GM23248 (cell line): ENCODE data around the gene NID2. TPM values are rescaled to one million over a fixed set of nuclear protein-coding genes. Genes with fewer than 3 reads are reported as not detected.

Experiments
- DNase-seq: peaks from one replicate; pipeline ENCODE4 v3.0.0-alpha.2; 2015
- H2AFZ ChIP-seq: fragments of 200-600 bp; sonication (generic); 2 replicates; pipeline ENCODE4 v1.6.1; 2016; ENCODE audit warnings: antibody characterized with exemption
- H3F3A ChIP-seq: fragments of 200-600 bp; sonication (generic); 2 replicates; pipeline ENCODE4 v1.6.1; 2016; ENCODE audit warnings: mild to moderate bottlenecking, antibody characterized with exemption, mixed run types; ENCODE audit not compliant: insufficient read depth
- H3K27ac ChIP-seq: fragments of 200-600 bp; sonication (generic); 2 replicates; pipeline ENCODE4 v1.5.1; 2016; ENCODE audit warnings: mild to moderate bottlenecking
- H3K27me3 ChIP-seq: fragments of 200-600 bp; sonication (generic); replicated peaks from 2 replicates; pipeline ENCODE4 v1.6.1; 2016; ENCODE audit warnings: mild to moderate bottlenecking; ENCODE audit not compliant: insufficient read depth
- H3K36me3 ChIP-seq: fragments of 200-600 bp; sonication (generic); 2 replicates; pipeline ENCODE4 v1.6.1; 2016; ENCODE audit warnings: low read depth, mild to moderate bottlenecking
- H3K4me1 ChIP-seq: fragments of 200-600 bp; sonication (generic); 2 replicates; pipeline ENCODE4 v1.6.1; 2016; ENCODE audit warnings: mild to moderate bottlenecking; ENCODE audit not compliant: insufficient read depth
- H3K4me2 ChIP-seq: fragments of 200-600 bp; sonication (generic); one replicate; pipeline ENCODE4 v1.6.1; 2016; ENCODE audit warnings: mild to moderate bottlenecking; ENCODE audit not compliant: unreplicated experiment
- H3K4me3 ChIP-seq: fragments of 200-600 bp; sonication (generic); 2 replicates; pipeline ENCODE4 v1.5.1; 2016; ENCODE audit warnings: mild to moderate bottlenecking
- H3K79me2 ChIP-seq: fragments of 200-600 bp; sonication (generic); 2 replicates; pipeline ENCODE4 v1.6.1; 2016; ENCODE audit warnings: mild to moderate bottlenecking; ENCODE audit not compliant: insufficient read depth
- H3K9ac ChIP-seq: fragments of 200-600 bp; sonication (generic); 2 replicates; pipeline ENCODE4 v1.6.1; 2016; ENCODE audit warnings: mild to moderate bottlenecking
- H3K9me2 ChIP-seq: fragments of 200-600 bp; sonication (generic); 2 replicates; pipeline ENCODE4 v1.6.1; 2016; ENCODE audit warnings: mixed run types, mild to moderate bottlenecking, moderate library complexity; ENCODE audit not compliant: insufficient read depth
- H3K9me3 ChIP-seq: fragments of 200-600 bp; sonication (generic); one replicate; pipeline ENCODE4 v1.6.1; 2017; ENCODE audit warnings: low read depth
- H4K20me1 ChIP-seq: fragments of 200-600 bp; sonication (generic); 2 replicates; pipeline ENCODE4 v1.6.0; 2016; ENCODE audit not compliant: insufficient read depth
- EZH2 ChIP-seq: fragments of 200-600 bp; sonication (generic); IDR thresholded peaks from 2 replicates; pipeline ENCODE4 v1.6.1; 2018; ENCODE audit warnings: antibody characterized with exemption, mild to moderate bottlenecking; ENCODE audit not compliant: insufficient read depth, poor library complexity, severe bottlenecking
- EZH2phosphoT487 ChIP-seq: fragments of 200-600 bp; sonication (generic); IDR thresholded peaks from 2 replicates; pipeline ENCODE4 v1.6.1; 2018; ENCODE audit warnings: antibody characterized with exemption, moderate library complexity, mild to moderate bottlenecking, low read depth; ENCODE audit not compliant: insufficient read depth
- WGBS, 2 experiments: methylation state at CpG; one replicate each; pipeline ENCODE4 v1.1.6; 2015 to 2017; ENCODE audit warnings: low lambda C conversion rate in 2 of 2, low coverage in 1 of 2; ENCODE audit errors: missing lambda C conversion rate in 2 of 2; 5-methylcytosine and 5-hydroxymethylcytosine counted together
- in situ Hi-C: fragments of 300-500 bp; cut with MboI; formaldehyde crosslinking; loops from 2 replicates; pipeline ENCODE4 v1.15.0; 2020
- polyA plus RNA-seq: library from polyadenylated mRNA; unstranded; fragments of >200 nt; fragmentation: Nextera tagmentation; extraction: Ambion mirVana; gene quantifications from 2 replicates; pipeline ENCODE4 v1.2.1, GENCODE V29; 2016
- total RNA-seq: library from RNA; depleted of rRNA; stranded (reverse); fragments of >200 nt; shearing (Covaris generic); gene quantifications from 2 replicates; pipeline ENCODE4 v1.2.3, GENCODE V29; 2014

Gene NID2
- total and polyA plus RNA-seq, 2 experiments from 2014 or later: 39.8 to 59.8 TPM

- peaks cover 77% of the 10 kb centered on the region for H3K4me1 ChIP-seq
- H4K20me1 ChIP-seq: no peaks in the 10 kb centered on the region
- peak overlapping the region; percentile 19; the same call in 1 of the 2 replicates for H3K9ac ChIP-seq
Measured at GRCh38 chr14:52075371-52075770, 6.5 kb upstream of the NID2 start.

GRCh38 chr14:52073251-52073650 is 4.4 kb upstream of the NID2 start:
- WGBS, 2 experiments: 68 to 81% methylated on average over 1 of the region's 1 CpG
- H3K4me1 ChIP-seq: peaks cover 56% of the 10 kb centered on the region
- no peaks in the 10 kb centered on the region for H3K27me3 ChIP-seq
- no peaks in the 10 kb centered on the region for H3K9me3 ChIP-seq
- H3K79me2 ChIP-seq: peaks cover 1% of the 10 kb centered on the region
- H2AFZ ChIP-seq: no peak overlapping the region
- in situ Hi-C loops: no loop called here
- H3K27ac ChIP-seq: peak overlapping the region; percentile 47
- H3K4me3 ChIP-seq: no peak overlapping the region
- H3F3A ChIP-seq: peaks cover 74% of the 10 kb centered on the region
- TF ChIP-seq EZH2phosphoT487: no peak
- no peaks in the 10 kb centered on the region for H4K20me1 ChIP-seq
- H3K4me2 ChIP-seq: peak overlapping the region; percentile 23
- peak; percentile 15 for DNase-seq
- no peak overlapping the region for H3K9ac ChIP-seq
- no peaks in the 10 kb centered on the region for H3K9me2 ChIP-seq
- H3K36me3 ChIP-seq: no peaks in the 10 kb centered on the region

More at GRCh38 chr14:52075371-52075770, 6.5 kb upstream of the NID2 start:
- WGBS, 2 experiments: 93 to 100% methylated on average over 4 of the region's 4 CpGs
- Histone ChIP-seq H3K79me2 (no peaks in the 10 kb centered on the region), H3K4me3 (no peak overlapping the region), H3K9me3 (no peaks in the 10 kb centered on the region), H3K9me2 (no peaks in the 10 kb centered on the region), H3K27me3 (no peaks in the 10 kb centered on the region), H3F3A (peaks cover 89% of the 10 kb centered on the region), H2AFZ (no peak overlapping the region), H3K27ac (peak overlapping the region; percentile 98), H3K36me3 (no peaks in the 10 kb centered on the region), H3K4me2 (no peak overlapping the region)
- in situ Hi-C loops: no loop called here
- no peak for TF ChIP-seq EZH2
- TF ChIP-seq EZH2phosphoT487: no peak
- DNase-seq: no peak

- H3K4me1 ChIP-seq: peaks cover 46% of the 10 kb centered on the region
Measured at GRCh38 chr14:52072266-52072780, 3.5 kb upstream of the NID2 start.

GRCh38 chr14:52071675-52072074 is 2.8 kb upstream of the NID2 start:
- no peak overlapping the region for H3K4me2 ChIP-seq
- DNase-seq: peak; percentile 52
- in situ Hi-C loops: no loop called here

More at GRCh38 chr14:52072266-52072780, 3.5 kb upstream of the NID2 start:
- TF ChIP-seq EZH2phosphoT487 (no peak), EZH2 (no peak)
- Histone ChIP-seq H3K27me3 (no peaks in the 10 kb centered on the region), H3K9ac (no peak overlapping the region), H3K79me2 (peaks cover 11% of the 10 kb centered on the region), H3K4me3 (no peak overlapping the region), H4K20me1 (no peaks in the 10 kb centered on the region), H3K9me3 (no peaks in the 10 kb centered on the region), H3K9me2 (no peaks in the 10 kb centered on the region), H3K36me3 (no peaks in the 10 kb centered on the region), H2AFZ (no peak overlapping the region), H3F3A (peaks cover 65% of the 10 kb centered on the region), H3K27ac (0 out of 2 replicates have a peak overlapping the region, but pooled peaks have one; percentile 47), H3K4me2 (no peak overlapping the region)
- no peak for DNase-seq
- 80 to 83% methylated on average over 2 of the region's 2 CpGs for WGBS, 2 experiments
- in situ Hi-C loops: no loop called here

GRCh38 chr14:52070051-52070431 is 1.2 kb upstream of the NID2 start:
- Histone ChIP-seq H3K4me1 (peaks cover 29% of the 10 kb centered on the region), H3K4me3 (no peak overlapping the region)
- in situ Hi-C loops: no loop called here

More at GRCh38 chr14:52071675-52072074, 2.8 kb upstream of the NID2 start:
- Histone ChIP-seq H4K20me1 (no peaks in the 10 kb centered on the region), H3K27me3 (no peaks in the 10 kb centered on the region), H3K9me3 (no peaks in the 10 kb centered on the region), H3K36me3 (no peaks in the 10 kb centered on the region), H3K27ac (no peak overlapping the region), H3K9me2 (no peaks in the 10 kb centered on the region), H3K79me2 (peaks cover 17% of the 10 kb centered on the region), H3K4me3 (no peak overlapping the region), H2AFZ (no peak overlapping the region), H3K4me1 (peaks cover 40% of the 10 kb centered on the region), H3F3A (peaks cover 59% of the 10 kb centered on the region), H3K9ac (no peak overlapping the region)
- no peak for TF ChIP-seq EZH2phosphoT487
- no peak for TF ChIP-seq EZH2
- 49 to 56% methylated on average over 3 of the region's 3 CpGs for WGBS, 2 experiments

More at GRCh38 chr14:52070051-52070431, 1.2 kb upstream of the NID2 start:
- H3K9ac ChIP-seq: peak overlapping the region; percentile 95; the same call in 1 of the 2 replicates
- H2AFZ ChIP-seq: no peak overlapping the region
- no peaks in the 10 kb centered on the region for H3K36me3 ChIP-seq
- no peak overlapping the region for H3K4me2 ChIP-seq
- H3F3A ChIP-seq: peaks cover 47% of the 10 kb centered on the region
- no peak overlapping the region for H3K27ac ChIP-seq
- DNase-seq: no peak
- H3K27me3 ChIP-seq: no peaks in the 10 kb centered on the region
- H3K9me2 ChIP-seq: no peaks in the 10 kb centered on the region
- H4K20me1 ChIP-seq: no peaks in the 10 kb centered on the region
- TF ChIP-seq EZH2 (no peak), EZH2phosphoT487 (no peak)
- no peaks in the 10 kb centered on the region for H3K9me3 ChIP-seq
- WGBS, 2 experiments: 94 to 100% methylated on average over 3 of the region's 3 CpGs
- peaks cover 22% of the 10 kb centered on the region for H3K79me2 ChIP-seq
